DOHH2 (cell line): ENCODE data around the gene OCA2.

Source experiments
- H3F3A ChIP-seq: fragments of 200-600 bp; sonication (generic), shearing (Covaris generic); 2 replicates; pipeline ENCODE4 v1.6.0; 2016; ENCODE audit warnings: antibody characterized with exemption, mild to moderate bottlenecking; ENCODE audit not compliant: control insufficient read depth, insufficient read depth
- H3K27ac ChIP-seq: fragments of 200-600 bp; sonication (generic); 2 replicates; pipeline ENCODE4 v1.5.1; 2014; ENCODE audit warnings: low read depth, mild to moderate bottlenecking, low read length, moderate library complexity
- H3K27me3 ChIP-seq: fragments of 200-600 bp; sonication (generic); 2 replicates; pipeline ENCODE4 v1.6.1; 2014; ENCODE audit warnings: mild to moderate bottlenecking, low read length, mixed read lengths; ENCODE audit not compliant: control insufficient read depth
- H3K36me3 ChIP-seq: fragments of 200-600 bp; sonication (generic); 2 replicates; pipeline ENCODE4 v1.6.1; 2014; ENCODE audit warnings: mild to moderate bottlenecking, low read length, moderate library complexity, mixed read lengths; ENCODE audit not compliant: control insufficient read depth
- H3K4me1 ChIP-seq: fragments of 200-600 bp; sonication (generic); 2 replicates; pipeline ENCODE4 v1.6.1; 2014; ENCODE audit warnings: mild to moderate bottlenecking, low read length, mixed read lengths; ENCODE audit not compliant: control insufficient read depth
- H3K4me2 ChIP-seq: fragments of 200-600 bp; sonication (generic); 2 replicates; pipeline ENCODE4 v1.6.0; 2014; ENCODE audit warnings: mild to moderate bottlenecking, low read length, moderate library complexity
- H3K4me3 ChIP-seq: fragments of 200-600 bp; sonication (generic); 2 replicates; pipeline ENCODE4 v1.5.1; 2014; ENCODE audit warnings: mild to moderate bottlenecking, low read length, mixed read lengths
- H3K79me2 ChIP-seq: fragments of 200-600 bp; sonication (generic); 2 replicates; pipeline ENCODE4 v1.6.1; 2014; ENCODE audit warnings: mild to moderate bottlenecking, low read length, mixed read lengths; ENCODE audit not compliant: control insufficient read depth
- H3K9me2 ChIP-seq: fragments of 200-600 bp; sonication (generic); replicated peaks from 2 replicates; pipeline ENCODE4 v1.6.1; 2014; ENCODE audit warnings: mild to moderate bottlenecking, low read length, mixed read lengths; ENCODE audit not compliant: control insufficient read depth
- H3K9me3 ChIP-seq: fragments of 200-600 bp; sonication (generic); 2 replicates; pipeline ENCODE4 v1.6.1; 2014; ENCODE audit warnings: antibody characterized with exemption, low read length, mixed read lengths; ENCODE audit not compliant: control insufficient read depth, insufficient read depth
- H4K20me1 ChIP-seq: fragments of 200-600 bp; sonication (generic); 2 replicates; pipeline ENCODE4 v1.6.0; 2014; ENCODE audit warnings: low read depth, mild to moderate bottlenecking, antibody characterized with exemption, low read length, moderate library complexity; ENCODE audit not compliant: control insufficient read depth, insufficient read depth
- EZH2phosphoT487 ChIP-seq: fragments of 200-600 bp; sonication (generic); IDR thresholded peaks from 2 replicates; pipeline ENCODE4 v1.6.1; 2017; ENCODE audit warnings: borderline replicate concordance, mild to moderate bottlenecking, antibody characterized with exemption, low read length, moderate library complexity, mixed read lengths
- TF ChIP-seq, protein P1 (sequence below): fragments of 200-600 bp; sonication (generic); IDR thresholded peaks from one replicate; pipeline ENCODE4 v1.5.1; 2014; ENCODE audit warnings: antibody characterized with exemption, mild to moderate bottlenecking, low read depth, low read length; ENCODE audit not compliant: poor library complexity, severe bottlenecking

The OCA2 gene

GRCh38 chr15:28098360-28098765 lies 752 bp downstream of the OCA2 start:
- H3K79me2 ChIP-seq: no peaks in the 10 kb centered on the region
- peaks cover 18% of the 10 kb centered on the region for H3K4me1 ChIP-seq
- no peak overlapping the region; the same call in 1 of the 2 replicates for H3K4me2 ChIP-seq
- no peaks in the 10 kb centered on the region for H3K9me3 ChIP-seq
- H3K27me3 ChIP-seq: peaks cover 56% of the 10 kb centered on the region
- no peaks in the 10 kb centered on the region for H3F3A ChIP-seq
- no peaks in the 10 kb centered on the region for H3K9me2 ChIP-seq
- no peak overlapping the region for H3K4me3 ChIP-seq
- H4K20me1 ChIP-seq: no peaks in the 10 kb centered on the region
- no peaks in the 10 kb centered on the region for H3K36me3 ChIP-seq
- TF ChIP-seq EZH2phosphoT487: no peak
- TF ChIP-seq, protein P1, sequence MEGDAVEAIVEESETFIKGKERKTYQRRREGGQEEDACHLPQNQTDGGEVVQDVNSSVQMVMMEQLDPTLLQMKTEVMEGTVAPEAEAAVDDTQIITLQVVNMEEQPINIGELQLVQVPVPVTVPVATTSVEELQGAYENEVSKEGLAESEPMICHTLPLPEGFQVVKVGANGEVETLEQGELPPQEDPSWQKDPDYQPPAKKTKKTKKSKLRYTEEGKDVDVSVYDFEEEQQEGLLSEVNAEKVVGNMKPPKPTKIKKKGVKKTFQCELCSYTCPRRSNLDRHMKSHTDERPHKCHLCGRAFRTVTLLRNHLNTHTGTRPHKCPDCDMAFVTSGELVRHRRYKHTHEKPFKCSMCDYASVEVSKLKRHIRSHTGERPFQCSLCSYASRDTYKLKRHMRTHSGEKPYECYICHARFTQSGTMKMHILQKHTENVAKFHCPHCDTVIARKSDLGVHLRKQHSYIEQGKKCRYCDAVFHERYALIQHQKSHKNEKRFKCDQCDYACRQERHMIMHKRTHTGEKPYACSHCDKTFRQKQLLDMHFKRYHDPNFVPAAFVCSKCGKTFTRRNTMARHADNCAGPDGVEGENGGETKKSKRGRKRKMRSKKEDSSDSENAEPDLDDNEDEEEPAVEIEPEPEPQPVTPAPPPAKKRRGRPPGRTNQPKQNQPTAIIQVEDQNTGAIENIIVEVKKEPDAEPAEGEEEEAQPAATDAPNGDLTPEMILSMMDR: no peak
- H3K27ac ChIP-seq: no peak overlapping the region

DNA sequence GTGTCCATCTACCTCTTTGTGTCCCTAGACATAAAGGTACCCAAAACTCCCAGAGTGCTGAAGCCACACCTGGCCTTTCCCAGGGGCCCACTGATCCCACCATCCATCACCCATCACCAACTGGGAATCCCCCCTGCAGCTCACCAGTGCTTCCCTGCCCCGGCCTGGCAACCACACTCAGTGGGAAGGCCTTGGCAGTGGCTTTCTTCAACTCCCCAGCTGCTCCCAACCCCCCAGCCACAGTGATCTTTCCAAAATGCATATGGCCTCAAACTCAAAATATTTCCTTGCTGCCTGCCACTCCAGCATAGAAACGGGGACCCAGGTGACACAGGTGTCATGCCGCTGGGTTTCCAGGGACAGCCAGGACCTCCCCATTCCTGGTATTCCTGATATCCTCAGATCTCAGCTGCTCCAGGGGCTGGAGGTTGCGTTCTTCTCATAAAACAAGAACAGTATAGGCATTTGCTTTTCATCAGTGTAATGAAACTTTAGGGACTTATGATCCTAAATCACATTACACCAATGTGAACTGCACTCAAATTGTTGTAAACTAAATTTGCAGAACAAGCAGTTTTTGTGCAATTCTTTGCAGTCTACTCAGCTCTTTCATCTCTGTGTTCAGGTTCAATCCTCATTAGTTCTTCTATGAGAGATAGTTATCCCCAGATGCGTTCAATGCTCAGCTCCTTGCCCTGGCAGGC lies 1.3 kb downstream of the OCA2 start:
- Histone ChIP-seq H3K4me2 (no peak overlapping the region), H4K20me1 (no peaks in the 10 kb centered on the region), H3K79me2 (no peaks in the 10 kb centered on the region), H3K9me3 (no peaks in the 10 kb centered on the region), H3K4me1 (peaks cover 18% of the 10 kb centered on the region), H3K9me2 (no peaks in the 10 kb centered on the region), H3K27me3 (peaks cover 56% of the 10 kb centered on the region), H3K27ac (no peak overlapping the region), H3K36me3 (no peaks in the 10 kb centered on the region), H3K4me3 (no peak overlapping the region), H3F3A (no peaks in the 10 kb centered on the region)
- TF ChIP-seq, protein P1: no peak
- TF ChIP-seq EZH2phosphoT487: no peak

GRCh38 chr15:28096670-28097431 lies 2.3 kb downstream of the OCA2 start:
- Histone ChIP-seq H3K4me3 (peak overlapping the region; percentile 79), H3F3A (no peaks in the 10 kb centered on the region), H3K27ac (no peak overlapping the region), H3K4me2 (peak overlapping the region; percentile 100), H4K20me1 (no peaks in the 10 kb centered on the region), H3K4me1 (peaks cover 18% of the 10 kb centered on the region), H3K27me3 (peaks cover 56% of the 10 kb centered on the region), H3K36me3 (no peaks in the 10 kb centered on the region), H3K79me2 (no peaks in the 10 kb centered on the region), H3K9me3 (no peaks in the 10 kb centered on the region), H3K9me2 (no peaks in the 10 kb centered on the region)
- TF ChIP-seq, protein P1: no peak
- TF ChIP-seq EZH2phosphoT487: peak; percentile 16; the same call in 1 of the 2 replicates
